RCC 7860 (cell line): Measurements from ENCODE around the gene PRKX.
A peak's percentile ranks its signal among the peaks of the same experiment; 100 is the strongest.
"Not testable (repeated sequence)": the region's sequence is repeated elsewhere in the genome, so short reads cannot be mapped to it uniquely, and the experiment has no call there.

Experiments
- DNase-seq: peaks from one replicate; pipeline ENCODE4 v3.0.0-alpha.2; 2015; ENCODE audit warnings: low spot score
- FAIRE-seq: peaks from 2 replicates; lab custom pipeline; 2012; peaks lifted over from hg19 to GRCh38; lab: Jason Lieb, UNC

PRKX gene

GRCh38 chrX:3712051-3712869, 1.2 kb downstream of the PRKX start:
- DNase-seq (no peak), FAIRE-seq (no peak)

- DNase-seq = no peak
- no peak for FAIRE-seq
These were observed 2.0 kb downstream of the PRKX start for GRCh38 chrX:3711331-3711917.

GRCh38 chrX:3707673-3708274, 5.7 kb downstream of the PRKX start:
- FAIRE-seq, DNase-seq: not testable (repeated sequence)

GRCh38 chrX:3706481-3706880, 7.0 kb downstream of the PRKX start:
- FAIRE-seq = no peak
- DNase-seq = no peak

GRCh38 chrX:3703251-3703650, 10.2 kb downstream of the PRKX start:
- not testable (repeated sequence) for DNase-seq
- peak; percentile 18 for FAIRE-seq

- FAIRE-seq, DNase-seq: not testable (repeated sequence)
These were observed 11.4 kb downstream of the PRKX start for GRCh38 chrX:3702095-3702494.

- not testable (repeated sequence) for FAIRE-seq, DNase-seq
These were observed 12.0 kb downstream of the PRKX start for GRCh38 chrX:3701445-3701928.

- DNase-seq (no peak), FAIRE-seq (no peak)
These were observed 13.5 kb downstream of the PRKX start for GRCh38 chrX:3699821-3700381.

GRCh38 chrX:3697701-3698279, 15.7 kb downstream of the PRKX start:
- FAIRE-seq (peak; percentile 67), DNase-seq (peak; percentile 45)

- DNase-seq = no peak
- FAIRE-seq = no peak
These were observed 16.2 kb downstream of the PRKX start for GRCh38 chrX:3697220-3697684.

GRCh38 chrX:3695536-3695935, 17.9 kb downstream of the PRKX start:
- DNase-seq (no peak), FAIRE-seq (no peak)

- FAIRE-seq = no peak
- DNase-seq = no peak
These were observed 23.3 kb downstream of the PRKX start for GRCh38 chrX:3690140-3690539.

GRCh38 chrX:3683236-3683635, 30.2 kb downstream of the PRKX start:
- DNase-seq, FAIRE-seq: not testable (repeated sequence)

GRCh38 chrX:3680459-3680858, 33.0 kb downstream of the PRKX start:
- DNase-seq (no peak), FAIRE-seq (no peak)

GRCh38 chrX:3679669-3680068, 33.8 kb downstream of the PRKX start:
- DNase-seq = no peak
- no peak for FAIRE-seq

GRCh38 chrX:3678328-3678727, 35.1 kb downstream of the PRKX start:
- no peak for FAIRE-seq
- no peak for DNase-seq

GRCh38 chrX:3674881-3675280, 38.6 kb downstream of the PRKX start:
- FAIRE-seq (no peak), DNase-seq (no peak)

- FAIRE-seq = no peak
- no peak for DNase-seq
These were observed 43.5 kb downstream of the PRKX start for GRCh38 chrX:3669841-3670475.

GRCh38 chrX:3666975-3667374, 46.5 kb downstream of the PRKX start:
- DNase-seq = no peak
- FAIRE-seq = no peak

- DNase-seq (no peak), FAIRE-seq (no peak)
These were observed 48.5 kb downstream of the PRKX start for GRCh38 chrX:3664921-3665320.
